ENCODE measurements around the gene PPP2R2C.

GRCh38 chr4:6492861-6493657 lies 20.6 kb upstream of the PPP2R2C start:
- TF ChIP-seq, protein P1, sequence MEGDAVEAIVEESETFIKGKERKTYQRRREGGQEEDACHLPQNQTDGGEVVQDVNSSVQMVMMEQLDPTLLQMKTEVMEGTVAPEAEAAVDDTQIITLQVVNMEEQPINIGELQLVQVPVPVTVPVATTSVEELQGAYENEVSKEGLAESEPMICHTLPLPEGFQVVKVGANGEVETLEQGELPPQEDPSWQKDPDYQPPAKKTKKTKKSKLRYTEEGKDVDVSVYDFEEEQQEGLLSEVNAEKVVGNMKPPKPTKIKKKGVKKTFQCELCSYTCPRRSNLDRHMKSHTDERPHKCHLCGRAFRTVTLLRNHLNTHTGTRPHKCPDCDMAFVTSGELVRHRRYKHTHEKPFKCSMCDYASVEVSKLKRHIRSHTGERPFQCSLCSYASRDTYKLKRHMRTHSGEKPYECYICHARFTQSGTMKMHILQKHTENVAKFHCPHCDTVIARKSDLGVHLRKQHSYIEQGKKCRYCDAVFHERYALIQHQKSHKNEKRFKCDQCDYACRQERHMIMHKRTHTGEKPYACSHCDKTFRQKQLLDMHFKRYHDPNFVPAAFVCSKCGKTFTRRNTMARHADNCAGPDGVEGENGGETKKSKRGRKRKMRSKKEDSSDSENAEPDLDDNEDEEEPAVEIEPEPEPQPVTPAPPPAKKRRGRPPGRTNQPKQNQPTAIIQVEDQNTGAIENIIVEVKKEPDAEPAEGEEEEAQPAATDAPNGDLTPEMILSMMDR (IDR thresholded peaks at IDR 0.05): no peak
- no peak for TF ChIP-seq POLR2A (IDR thresholded peaks at IDR 0.05)
- no peak for TF ChIP-seq EP300 (IDR thresholded peaks at IDR 0.05)
